Jurkat, Clone E6-1 (cell line): ENCODE measurements around the gene FARS2.

ENCODE experiments used
- DNase-seq: peaks from one replicate; pipeline ENCODE4 v3.0.0-alpha.2; 2011; ENCODE audit warnings: low read depth, low spot score
- H3K4me3 ChIP-seq: 2 replicates; pipeline ENCODE4 v1.5.1; 2011; ENCODE audit warnings: mild to moderate bottlenecking, low read length, control low read depth, moderate library complexity

The FARS2 gene

GRCh38 chr6:5472571-5472970 lies 211.3 kb downstream of the FARS2 start:
- DNase-seq: no peak
- no peak overlapping the region for H3K4me3 ChIP-seq

GRCh38 chr6:5475779-5476178 lies 214.5 kb downstream of the FARS2 start:
- no peak overlapping the region for H3K4me3 ChIP-seq
- no peak for DNase-seq

- H3K4me3 ChIP-seq: no peak overlapping the region
Observed at GRCh38 chr6:5478380-5478779, 217.1 kb downstream of the FARS2 start.

GRCh38 chr6:5481033-5481432 lies 219.7 kb downstream of the FARS2 start:
- no peak overlapping the region for H3K4me3 ChIP-seq
- DNase-seq: no peak

More at GRCh38 chr6:5478380-5478779, 217.1 kb downstream of the FARS2 start:
- DNase-seq: no peak

GRCh38 chr6:5481750-5482149 lies 220.4 kb downstream of the FARS2 start:
- no peak for DNase-seq
- H3K4me3 ChIP-seq: no peak overlapping the region

- H3K4me3 ChIP-seq: no peak overlapping the region
- DNase-seq: no peak
Observed at GRCh38 chr6:5482619-5483018, 221.3 kb downstream of the FARS2 start.

GRCh38 chr6:5484692-5485091 lies 223.4 kb downstream of the FARS2 start:
- H3K4me3 ChIP-seq: no peak overlapping the region
- DNase-seq: no peak

- no peak for DNase-seq
- H3K4me3 ChIP-seq: no peak overlapping the region
Observed at GRCh38 chr6:5486214-5486613, 224.9 kb downstream of the FARS2 start.

- DNase-seq: no peak
Observed at GRCh38 chr6:5490501-5491069, 229.3 kb downstream of the FARS2 start.

GRCh38 chr6:5492356-5492755 lies 231.0 kb downstream of the FARS2 start:
- DNase-seq: no peak
- no peak overlapping the region for H3K4me3 ChIP-seq

More at GRCh38 chr6:5490501-5491069, 229.3 kb downstream of the FARS2 start:
- H3K4me3 ChIP-seq: no peak overlapping the region

GRCh38 chr6:5493806-5494205 lies 232.5 kb downstream of the FARS2 start:
- no peak for DNase-seq
- H3K4me3 ChIP-seq: no peak overlapping the region

GRCh38 chr6:5497896-5498578 lies 236.7 kb downstream of the FARS2 start:
- H3K4me3 ChIP-seq: no peak overlapping the region
- DNase-seq: no peak

GRCh38 chr6:5498579-5498899 lies 237.2 kb downstream of the FARS2 start:
- no peak overlapping the region for H3K4me3 ChIP-seq
- no peak for DNase-seq

- DNase-seq: peak; percentile 32
Observed at GRCh38 chr6:5499644-5500306, 238.5 kb downstream of the FARS2 start.

GRCh38 chr6:5501837-5502236 lies 240.5 kb downstream of the FARS2 start:
- no peak for DNase-seq
- no peak overlapping the region for H3K4me3 ChIP-seq

More at GRCh38 chr6:5499644-5500306, 238.5 kb downstream of the FARS2 start:
- H3K4me3 ChIP-seq: no peak overlapping the region

GRCh38 chr6:5504078-5504477 lies 242.8 kb downstream of the FARS2 start:
- no peak overlapping the region for H3K4me3 ChIP-seq
- DNase-seq: no peak

- no peak for DNase-seq
- no peak overlapping the region for H3K4me3 ChIP-seq
Observed at GRCh38 chr6:5506149-5506548, 244.8 kb downstream of the FARS2 start.

GRCh38 chr6:5506597-5506996 lies 245.3 kb downstream of the FARS2 start:
- DNase-seq: no peak
- H3K4me3 ChIP-seq: peak overlapping the region; percentile 28

- peak overlapping the region; percentile 28 for H3K4me3 ChIP-seq
- DNase-seq: peak; percentile 54
Observed at GRCh38 chr6:5507131-5507681, 245.9 kb downstream of the FARS2 start.

GRCh38 chr6:5509106-5509505 lies 247.8 kb downstream of the FARS2 start:
- no peak for DNase-seq
- H3K4me3 ChIP-seq: no peak overlapping the region
